ENCODE data around the gene ANK2. TPM values are rescaled to one million over a fixed set of nuclear protein-coding genes. Genes with fewer than 3 reads are reported as not detected.

Gene ANK2
- total RNA-seq, 1 donor from 2014 or later = 11.1 TPM

- DNase-seq (ENCODE audit: low spot score, unreplicated experiment) = no peak
- Mint-ChIP-seq H3K27me3 (no peaks in the 10 kb centered on the region), H3K9me3 (ENCODE audit: low read depth) (no peaks in the 10 kb centered on the region), H3K36me3 (ENCODE audit: insufficient read depth) (no peaks in the 10 kb centered on the region), H3K4me3 (ENCODE audit: low read depth) (no peak overlapping the region), H3K4me1 (ENCODE audit: low read depth) (peaks cover 2% of the 10 kb centered on the region), H3K27ac (no peak overlapping the region)
- TF ChIP-seq CTCF (IDR thresholded peaks at IDR 0.05; ENCODE audit: unreplicated experiment) = no peak
These were observed 107.8 kb downstream of the ANK2 start for GRCh38 chr4:113157086-113157857.

GRCh38 chr4:113159942-113160545 is 110.6 kb downstream of the ANK2 start:
- Mint-ChIP-seq H3K27me3 (no peaks in the 10 kb centered on the region), H3K4me3 (ENCODE audit: low read depth) (no peak overlapping the region), H3K36me3 (ENCODE audit: insufficient read depth) (no peaks in the 10 kb centered on the region), H3K27ac (no peak overlapping the region), H3K9me3 (ENCODE audit: low read depth) (no peaks in the 10 kb centered on the region), H3K4me1 (ENCODE audit: low read depth) (no peaks in the 10 kb centered on the region)
- no peak for TF ChIP-seq CTCF (IDR thresholded peaks at IDR 0.05; ENCODE audit: unreplicated experiment)
- no peak for DNase-seq (ENCODE audit: low spot score, unreplicated experiment)

- H3K27me3 Mint-ChIP-seq = no peaks in the 10 kb centered on the region
- no peak for TF ChIP-seq CTCF (IDR thresholded peaks at IDR 0.05; ENCODE audit: unreplicated experiment)
- no peak for DNase-seq (ENCODE audit: low spot score, unreplicated experiment)
- H3K9me3 Mint-ChIP-seq (ENCODE audit: low read depth) = no peaks in the 10 kb centered on the region
- no peak overlapping the region for H3K27ac Mint-ChIP-seq
- no peaks in the 10 kb centered on the region for H3K36me3 Mint-ChIP-seq (ENCODE audit: insufficient read depth)
- H3K4me3 Mint-ChIP-seq (ENCODE audit: low read depth) = no peak overlapping the region
- H3K4me1 Mint-ChIP-seq (ENCODE audit: low read depth) = no peaks in the 10 kb centered on the region
These were observed 111.1 kb downstream of the ANK2 start for GRCh38 chr4:113160548-113160947.

GRCh38 chr4:113162089-113162488 is 112.6 kb downstream of the ANK2 start:
- no peak for DNase-seq (ENCODE audit: low spot score, unreplicated experiment)
- H3K4me3 Mint-ChIP-seq (ENCODE audit: low read depth) = no peak overlapping the region
- no peaks in the 10 kb centered on the region for H3K9me3 Mint-ChIP-seq (ENCODE audit: low read depth)
- H3K27ac Mint-ChIP-seq = no peak overlapping the region
- H3K27me3 Mint-ChIP-seq = no peaks in the 10 kb centered on the region
- no peaks in the 10 kb centered on the region for H3K4me1 Mint-ChIP-seq (ENCODE audit: low read depth)
- H3K36me3 Mint-ChIP-seq (ENCODE audit: insufficient read depth) = no peaks in the 10 kb centered on the region
- no peak for TF ChIP-seq CTCF (IDR thresholded peaks at IDR 0.05; ENCODE audit: unreplicated experiment)

- no peak for DNase-seq (ENCODE audit: low spot score, unreplicated experiment)
- no peaks in the 10 kb centered on the region for H3K36me3 Mint-ChIP-seq (ENCODE audit: insufficient read depth)
- H3K4me1 Mint-ChIP-seq (ENCODE audit: low read depth) = peaks cover 16% of the 10 kb centered on the region
- peaks cover 27% of the 10 kb centered on the region for H3K27me3 Mint-ChIP-seq
- no peak for TF ChIP-seq CTCF (IDR thresholded peaks at IDR 0.05; ENCODE audit: unreplicated experiment)
- H3K4me3 Mint-ChIP-seq (ENCODE audit: low read depth) = no peak overlapping the region
- H3K9me3 Mint-ChIP-seq (ENCODE audit: low read depth) = no peaks in the 10 kb centered on the region
- H3K27ac Mint-ChIP-seq = peak overlapping the region; percentile 66
These were observed 119.9 kb downstream of the ANK2 start for GRCh38 chr4:113169368-113169767.
